ENCODE results near the gene SRMS.
A peak's percentile ranks its signal among the peaks of the same experiment; 100 is the strongest.
"Not testable (repeated sequence)": the region's sequence is repeated elsewhere in the genome, so short reads cannot be mapped to it uniquely, and the experiment has no call there.

The SRMS gene

GRCh38 chr20:63578224-63579016 lies 30.9 kb upstream of the SRMS start:
- no peak for DNase-seq

DNA sequence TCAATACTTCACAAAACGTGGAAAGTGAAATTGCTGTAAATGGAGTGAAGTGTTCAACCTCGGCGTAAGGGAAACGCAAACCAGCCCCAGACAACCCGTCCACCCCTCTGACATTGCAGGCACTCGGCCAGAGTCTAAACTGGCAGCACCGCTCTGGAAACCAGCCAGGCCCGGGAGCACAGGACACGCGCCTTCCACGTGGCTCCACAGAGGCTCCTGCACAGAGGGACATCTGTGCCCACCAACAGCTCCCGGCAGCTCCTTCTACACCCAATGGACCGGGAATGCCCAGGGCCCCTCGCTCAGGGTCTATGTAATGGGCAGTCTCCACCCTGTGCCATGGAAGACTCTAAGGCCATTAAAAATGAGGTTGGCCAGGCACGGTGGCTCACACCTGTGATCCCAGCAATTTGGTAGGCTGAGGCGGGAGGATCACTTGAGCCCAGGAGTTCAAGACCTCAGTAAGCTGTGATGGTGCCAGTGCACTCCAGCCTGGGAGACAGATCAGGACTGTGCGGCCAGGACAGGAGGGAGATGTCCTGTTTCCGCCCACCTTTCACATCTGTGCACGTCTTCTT lies 29.9 kb upstream of the SRMS start:
- DNase-seq, result no peak

DNA sequence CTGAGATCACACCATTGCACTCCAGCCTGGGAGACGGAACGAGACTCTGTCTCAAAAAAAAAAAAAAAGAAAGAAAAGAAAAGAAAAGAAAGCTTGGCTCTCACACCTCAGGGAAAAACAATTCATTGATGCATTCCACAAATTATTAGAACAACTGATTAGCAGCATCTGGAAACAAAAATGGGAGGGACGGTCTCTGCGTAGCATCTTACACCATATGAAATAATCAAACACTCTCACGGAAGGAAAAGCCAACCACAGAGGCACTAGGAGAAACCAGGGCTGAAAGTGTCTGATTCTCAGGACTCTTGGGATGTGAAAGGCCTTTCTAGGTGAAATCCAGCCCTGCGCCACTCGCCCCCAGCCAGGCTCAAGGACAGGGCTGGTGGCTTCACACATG lies 28.8 kb upstream of the SRMS start:
- DNase-seq, result no peak

DNA sequence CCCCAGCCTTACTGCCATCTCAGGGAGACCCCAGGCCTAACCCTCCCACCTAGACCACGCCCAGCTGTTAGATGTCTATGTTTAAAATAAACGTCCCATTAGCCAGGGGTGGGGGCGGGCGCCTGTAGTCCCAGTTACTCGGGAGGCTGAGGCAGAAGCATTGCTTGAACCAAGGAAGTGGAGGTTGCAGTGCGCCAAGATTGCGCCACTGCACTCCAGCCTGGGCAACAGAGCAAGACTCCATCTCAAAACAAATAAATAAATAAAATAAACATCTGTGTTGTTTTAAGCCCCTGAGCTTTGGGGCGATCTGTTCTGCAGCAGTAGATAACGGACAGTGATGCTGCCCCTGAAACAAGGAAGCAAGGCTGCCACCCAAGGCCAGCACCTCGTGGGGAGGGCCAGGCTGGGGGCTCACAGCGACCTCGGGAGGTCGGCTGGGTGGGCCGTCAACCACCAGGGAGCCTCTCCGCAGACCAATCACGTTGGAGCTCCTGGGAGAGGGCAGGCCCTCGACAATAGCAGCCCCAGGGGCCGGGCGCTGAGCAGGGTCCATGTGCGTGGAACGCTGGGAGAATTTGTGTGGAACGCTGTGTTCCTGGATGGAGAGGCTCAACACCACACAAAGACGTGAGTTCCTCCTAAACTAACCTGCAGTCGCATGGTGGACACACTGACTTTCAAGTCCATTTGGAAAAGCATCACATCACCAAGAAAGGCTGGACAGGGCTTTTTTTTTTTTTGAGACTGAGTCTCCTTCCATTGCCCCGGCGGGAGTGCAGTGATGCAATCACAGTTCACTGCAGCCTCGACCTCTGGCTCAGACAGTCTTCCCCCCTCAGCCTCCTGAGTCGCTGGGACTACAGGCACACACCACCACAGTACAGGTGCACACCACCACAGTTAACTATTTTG lies 27.5 kb upstream of the SRMS start:
- DNase-seq, result no peak

DNA sequence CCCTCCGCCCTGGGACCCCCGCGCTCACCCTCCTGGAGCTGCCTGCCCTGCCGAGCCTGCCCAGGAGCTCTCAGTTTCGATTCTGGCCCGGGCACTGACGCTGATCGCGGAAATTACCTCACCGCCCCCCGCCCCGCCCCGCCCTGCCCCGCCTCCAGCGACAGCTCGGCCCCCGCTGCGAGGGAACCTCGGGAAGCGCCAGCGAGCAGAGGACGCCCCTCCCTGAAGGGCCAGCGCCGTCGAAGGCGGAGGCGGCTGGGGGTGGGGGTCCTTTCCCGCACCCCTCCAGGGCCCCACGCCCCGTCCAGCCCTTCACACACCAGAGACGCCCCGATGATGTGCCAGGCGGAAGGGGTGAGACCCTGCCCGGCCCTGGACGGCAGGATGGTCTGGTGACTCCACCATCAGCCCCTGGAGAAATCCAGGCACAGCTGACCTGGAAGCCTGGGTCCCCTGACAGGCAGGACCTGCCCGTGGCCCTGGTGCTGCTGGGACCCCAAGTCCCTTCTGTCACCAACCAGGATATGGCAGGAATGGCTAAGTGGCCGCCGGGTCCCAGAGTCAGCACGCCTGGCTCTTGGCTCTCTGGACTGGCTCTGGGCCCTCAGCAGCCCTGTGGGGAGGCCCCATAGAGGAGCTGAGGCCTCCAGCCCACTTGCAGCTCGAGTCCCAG lies 26.7 kb upstream of the SRMS start, which contains the start of gene HELZ2:
HELZ2 (minus strand) TSS at position 84 of the 673 bp plus-strand sequence. CDS start 1,854 bp downstream, outside the sequence.
- peak; percentile 55 to 70 (median 68) for DNase-seq

DNA sequence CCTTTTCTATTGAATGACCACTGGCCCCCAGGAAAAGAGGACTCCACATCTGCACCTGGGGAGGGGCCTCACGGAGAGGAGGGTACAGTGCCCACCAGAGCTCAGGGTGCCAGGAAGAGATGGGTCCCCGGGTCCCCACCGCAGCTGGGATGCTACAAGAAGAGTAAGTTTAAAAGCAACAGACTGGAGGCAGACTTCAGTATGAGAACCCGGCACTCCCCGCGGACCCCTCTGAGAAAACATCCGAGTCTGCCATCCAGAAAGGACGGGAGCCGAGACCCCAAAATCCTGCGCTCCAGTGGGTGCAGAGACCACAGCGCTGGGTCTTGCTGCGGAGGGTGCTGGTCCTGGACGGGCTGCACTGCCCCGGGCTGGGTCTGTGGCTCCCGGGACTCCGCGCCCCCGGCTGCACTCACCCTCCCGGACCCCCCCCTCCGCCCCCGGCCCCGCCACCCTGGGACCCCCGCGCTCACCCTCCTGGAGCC lies 26.1 kb upstream of the SRMS start:
- DNase-seq, result peak in 1 of 3 experiments; percentile 40

DNA sequence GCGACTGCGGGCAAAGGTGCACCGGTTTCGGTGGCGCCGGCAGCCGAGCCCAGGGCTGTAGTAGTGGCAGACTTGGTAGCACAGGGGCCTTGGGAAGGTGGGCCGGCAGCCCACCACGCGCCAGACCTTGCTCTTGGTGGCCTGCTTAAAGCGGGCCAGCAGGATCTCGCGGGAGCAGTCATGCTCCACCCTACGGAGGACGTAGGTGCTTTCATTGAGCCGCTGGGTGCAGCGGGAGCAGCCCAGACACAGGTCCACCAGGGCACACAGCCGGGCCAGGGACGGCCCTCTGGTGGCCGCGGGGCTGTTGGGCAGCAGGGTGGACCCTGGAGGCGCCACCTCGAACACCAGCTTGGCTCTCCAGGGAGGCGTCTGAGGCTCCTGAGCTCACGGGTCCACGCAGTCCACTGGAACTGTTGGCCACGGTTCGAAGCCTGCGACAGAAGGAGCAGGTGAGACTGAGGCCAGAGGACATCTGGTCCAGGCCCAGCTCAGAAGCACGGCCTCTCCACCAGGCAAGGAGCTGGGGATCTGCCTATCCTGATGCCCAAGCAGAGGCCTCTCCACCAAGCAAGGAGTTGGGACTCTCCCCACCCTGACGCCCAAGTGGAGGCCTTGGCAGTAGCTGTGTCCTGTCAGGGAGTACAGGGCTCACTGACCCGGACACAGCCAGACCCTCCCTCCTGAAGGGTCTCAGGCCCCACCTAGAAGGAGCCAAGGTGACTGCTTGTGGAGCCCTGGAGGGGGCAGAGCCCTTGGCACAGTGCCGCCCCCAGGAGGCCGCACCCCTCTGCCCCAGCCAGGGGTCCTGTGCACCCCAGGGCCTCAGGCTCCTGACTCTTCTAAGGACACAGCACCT lies 25.5 kb upstream of the SRMS start:
- no peak for DNase-seq

DNA sequence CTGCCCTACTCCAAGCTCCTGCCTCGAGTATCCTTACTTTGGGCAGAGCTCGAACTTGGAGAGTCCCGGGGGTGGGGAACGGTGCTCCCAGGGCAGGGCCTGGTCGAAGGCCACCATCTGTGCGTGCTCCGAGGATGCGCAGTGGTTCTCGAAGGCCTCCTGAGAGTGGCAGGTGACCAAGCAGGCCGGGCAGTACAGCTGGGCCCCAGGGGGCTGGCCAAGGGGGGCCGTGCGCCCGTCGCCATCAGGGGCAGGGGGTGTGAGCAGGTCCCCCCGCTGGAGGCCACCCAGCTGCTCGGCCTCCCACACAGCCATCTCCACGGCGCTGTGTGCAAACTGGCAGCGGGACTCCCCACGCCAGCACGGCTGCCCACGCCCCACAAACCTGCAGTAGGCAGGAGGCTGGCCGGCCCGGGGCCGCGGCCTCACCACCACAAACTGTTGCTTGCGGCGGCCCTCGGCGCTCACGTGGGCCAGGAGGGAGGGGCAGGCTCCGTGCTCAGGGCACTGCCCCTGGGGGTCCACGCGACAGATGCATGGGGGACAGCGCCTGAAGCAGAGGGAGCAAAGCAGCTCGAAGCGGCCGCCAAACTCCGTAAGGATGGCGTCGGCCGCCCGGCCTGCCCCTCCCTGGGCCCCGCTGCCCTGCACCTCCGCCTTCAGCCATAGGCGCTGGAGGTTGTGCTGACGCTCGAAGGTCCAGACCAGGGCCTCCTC lies 24.7 kb upstream of the SRMS start:
- DNase-seq, result no peak

DNA sequence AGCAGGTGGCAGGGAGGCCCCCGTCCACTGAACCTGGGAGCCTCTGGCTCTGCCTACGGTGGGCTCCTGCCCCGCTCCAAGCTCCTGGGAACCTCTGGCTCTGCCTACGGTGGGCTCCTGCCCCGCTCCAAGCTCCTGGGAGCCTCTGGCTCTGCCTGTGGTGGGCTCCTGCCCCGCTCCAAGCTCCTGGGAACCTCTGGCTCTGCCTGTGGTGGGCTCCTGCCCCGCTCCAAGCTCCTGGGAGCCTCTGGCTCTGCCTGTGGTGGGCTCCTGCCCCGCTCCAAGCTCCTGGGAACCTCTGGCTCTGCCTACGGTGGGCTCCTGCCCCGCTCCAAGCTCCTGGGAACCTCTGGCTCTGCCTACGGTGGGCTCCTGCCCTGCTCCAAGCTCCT lies 23.5 kb upstream of the SRMS start:
- DNase-seq, result not testable (repeated sequence)

- DNase-seq, result no peak
Observed at GRCh38 chr20:63570281-63571086, 22.9 kb upstream of the SRMS start.

- DNase-seq, result no peak
Observed at GRCh38 chr20:63568986-63569949, 21.7 kb upstream of the SRMS start.

GRCh38 chr20:63568170-63568981 lies 20.8 kb upstream of the SRMS start:
- DNase-seq, result no peak

DNA sequence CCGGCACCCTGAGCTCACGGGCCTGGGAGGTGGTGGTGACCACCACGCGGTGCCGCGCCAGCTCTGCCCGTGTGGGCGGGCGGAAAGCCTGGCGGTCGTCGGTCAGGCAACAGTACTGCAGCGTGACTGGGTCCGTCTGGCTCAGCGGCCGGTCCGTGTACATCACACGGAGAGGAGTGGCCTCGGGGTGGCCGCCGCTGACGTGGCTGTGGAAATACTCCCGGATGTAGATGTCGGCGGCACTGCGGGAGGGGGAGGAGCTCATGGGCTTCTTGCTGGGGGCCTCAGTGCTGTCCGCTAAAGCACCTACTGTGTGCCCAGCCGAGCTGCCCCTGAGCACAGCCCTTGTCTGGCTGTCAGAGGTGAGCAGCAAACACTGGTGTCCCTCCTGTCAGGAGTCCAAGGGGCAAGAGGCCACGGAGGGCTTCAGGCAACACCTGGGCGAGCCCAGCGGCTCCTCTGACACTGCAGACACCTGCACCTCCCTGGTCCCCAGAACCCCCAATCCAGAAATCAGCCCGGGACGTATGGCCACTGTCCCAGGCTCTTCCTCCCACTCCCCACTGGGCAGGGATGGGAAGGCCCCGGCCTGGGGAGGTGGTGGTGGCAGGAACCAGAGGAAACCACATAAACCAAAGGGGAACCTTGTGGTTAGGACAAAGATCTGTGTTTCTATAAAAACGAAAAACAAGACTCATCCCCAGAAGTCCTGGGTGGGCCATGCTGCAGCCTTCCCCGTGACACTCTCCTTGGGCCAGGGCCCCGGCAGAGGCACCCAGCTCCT lies 20.0 kb upstream of the SRMS start:
- no peak for DNase-seq

DNA sequence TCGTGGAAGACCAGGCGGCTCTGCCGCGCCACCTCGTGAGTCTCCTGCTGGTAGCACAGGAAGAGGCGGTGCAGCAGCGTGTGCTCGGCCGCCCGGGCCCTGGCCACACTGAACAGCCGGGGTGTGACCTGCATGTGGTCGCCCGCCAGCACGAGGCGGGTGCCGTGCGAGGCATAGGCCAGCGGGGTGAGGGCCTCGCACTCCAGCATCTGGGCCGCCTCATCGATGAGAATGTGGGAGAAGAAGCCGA lies 19.5 kb upstream of the SRMS start:
- DNase-seq, result no peak

DNA sequence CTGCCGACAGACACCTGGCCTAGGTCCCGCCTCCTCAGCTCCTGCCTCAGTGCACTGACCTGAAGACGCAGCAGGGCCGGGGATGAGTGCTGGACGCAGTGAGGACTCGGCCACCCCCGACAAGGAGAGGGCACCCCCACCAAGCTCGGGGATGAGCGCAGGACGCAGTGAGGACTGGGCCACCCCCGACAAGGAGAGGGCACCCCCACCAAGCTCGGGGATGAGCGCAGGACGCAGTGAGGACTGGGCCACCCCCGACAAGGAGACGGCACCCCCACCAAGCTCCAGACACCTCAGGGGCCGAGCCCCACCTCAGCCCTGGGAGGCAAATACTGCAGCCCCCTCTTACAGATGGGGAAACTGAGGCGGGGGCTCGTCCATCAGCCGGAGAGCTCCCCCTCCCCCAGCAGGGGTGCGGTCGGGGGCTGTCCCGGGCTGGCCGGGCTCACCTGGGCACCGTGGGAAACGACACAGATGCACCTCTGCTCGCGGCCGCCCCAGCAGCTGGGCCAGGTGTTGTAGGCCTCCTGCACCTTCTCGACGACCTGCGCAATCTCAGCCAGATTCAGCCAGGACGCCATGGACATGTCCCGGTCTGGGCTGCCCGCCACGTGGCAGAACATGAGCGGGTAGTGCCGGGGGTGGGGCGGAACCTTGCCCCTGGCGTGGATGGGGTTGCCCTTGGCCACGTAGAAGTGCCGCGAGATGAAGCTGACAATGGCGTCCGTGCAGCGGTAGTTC lies 19.0 kb upstream of the SRMS start:
- no peak for DNase-seq

- no peak for DNase-seq
Observed at GRCh38 chr20:63565699-63566335, 18.3 kb upstream of the SRMS start.
